COLO829 (cell line): ENCODE results near the gene TMED4.
A peak's percentile ranks its signal among the peaks of the same experiment; 100 is the strongest.
"Not testable (repeated sequence)": the region's sequence is repeated elsewhere in the genome, so short reads cannot be mapped to it uniquely, and the experiment has no call there.

Experiments
- DNase-seq: peaks from one replicate; pipeline ENCODE4 v3.0.0; 2012; ENCODE audit warnings: low spot score

Gene TMED4

DNA sequence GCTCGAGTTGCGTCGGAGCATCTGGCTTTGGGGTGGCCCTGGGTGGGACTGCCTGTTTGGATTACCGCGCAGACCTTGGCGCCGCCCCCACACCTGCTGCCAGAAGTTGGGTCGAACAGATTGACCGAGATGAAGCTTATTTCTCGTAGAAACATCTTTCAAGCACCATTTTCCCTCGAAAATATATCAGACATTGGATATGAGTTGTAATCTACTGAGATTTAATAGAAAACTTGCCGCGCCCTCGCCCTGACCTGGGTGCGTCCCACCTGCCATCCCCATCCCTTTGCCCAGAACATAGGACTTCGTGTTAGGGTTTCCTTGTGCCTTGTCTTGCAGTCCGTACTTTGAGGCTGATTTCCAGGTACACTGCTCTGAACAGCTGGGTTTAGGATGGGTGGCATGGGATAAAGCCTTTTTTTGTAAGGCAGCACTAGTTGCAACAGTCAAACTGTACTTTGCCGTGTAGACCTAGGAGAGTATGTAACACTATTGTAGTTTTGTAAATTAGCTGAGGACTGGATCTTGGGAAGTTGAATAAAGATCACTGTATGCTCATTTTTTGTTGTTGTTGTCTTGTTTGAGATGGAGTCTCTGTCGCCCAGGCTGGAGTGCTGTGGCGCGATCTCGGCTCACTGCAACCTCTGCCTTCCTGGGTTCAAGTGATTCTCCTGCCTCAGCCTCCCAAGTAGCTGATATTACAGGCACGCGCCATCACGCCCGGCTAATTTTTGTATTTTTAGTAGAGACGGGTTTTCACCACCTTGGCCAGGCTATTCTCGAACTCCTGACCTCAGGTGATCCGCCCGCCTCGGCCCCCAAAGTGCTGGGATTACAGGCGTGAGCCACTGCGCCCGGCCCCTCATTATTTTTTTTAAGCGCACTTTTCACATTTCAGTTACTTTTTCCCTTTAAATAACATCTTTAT lies 25.4 kb upstream of the TMED4 start:
- peak; percentile 11 for DNase-seq

DNA sequence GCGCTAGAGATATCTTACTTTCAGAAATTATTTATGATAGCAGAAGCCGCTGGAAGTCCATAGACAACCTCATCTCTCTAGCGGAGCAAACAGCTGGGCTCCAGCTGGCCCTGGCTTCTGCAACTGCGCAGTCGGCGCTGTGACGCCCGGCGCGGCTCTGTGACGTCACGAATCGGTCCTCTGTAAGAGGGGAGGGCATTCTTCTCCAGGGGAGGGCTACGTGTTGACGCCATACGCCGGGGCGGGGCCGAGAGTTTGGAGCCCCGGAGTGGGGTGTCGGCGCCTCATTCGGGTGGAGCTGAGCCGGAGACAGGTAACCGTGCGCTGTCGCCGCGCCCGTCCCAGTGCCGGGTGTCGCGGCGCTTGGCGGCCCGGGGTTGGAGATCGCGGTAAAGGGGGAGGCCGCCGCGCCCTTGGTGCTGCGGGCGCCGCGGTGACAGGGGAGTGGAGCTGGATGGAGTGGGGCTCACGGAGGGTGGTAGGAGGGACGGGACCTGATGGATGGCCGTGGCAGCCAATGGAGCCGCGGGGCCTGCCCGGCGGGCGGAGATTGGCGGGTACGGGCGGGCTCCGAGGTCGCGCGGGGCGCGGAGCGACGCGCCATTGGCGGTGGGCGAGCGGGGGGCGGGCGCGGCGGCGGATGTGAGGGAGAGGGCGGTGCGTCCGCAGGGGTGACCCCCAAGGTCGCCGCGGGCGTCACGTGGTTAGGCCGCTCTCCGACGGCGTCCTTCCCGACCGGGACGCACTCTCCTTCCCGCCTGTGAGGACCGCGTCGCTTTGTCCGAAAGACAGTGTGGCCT lies 24.5 kb upstream of the TMED4 start, which contains the start of gene OGDH:
TSS of gene OGDH (plus strand) at position 287 of the 800 bp plus-strand sequence. CDS start 17,717 bp downstream, outside the sequence.
- DNase-seq, result peak; percentile 100

DNA sequence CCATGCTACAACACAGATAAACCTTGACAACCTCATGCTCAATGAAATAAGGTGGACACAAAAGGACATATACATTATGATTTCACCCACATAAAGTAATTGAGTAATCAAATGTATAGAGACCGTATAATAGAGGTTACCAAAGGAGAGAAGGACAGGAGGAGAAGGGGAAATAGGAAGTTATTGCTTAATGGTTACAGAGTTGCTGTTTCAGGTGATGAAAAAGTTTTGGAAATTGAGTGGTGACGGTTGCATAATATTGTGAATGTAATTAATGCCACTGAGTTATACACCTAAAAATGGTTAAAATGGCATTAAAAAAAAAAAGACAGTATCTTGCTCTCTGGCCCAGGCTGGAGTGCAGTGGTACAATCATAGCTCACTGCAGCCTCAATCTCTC lies 22.9 kb upstream of the TMED4 start:
- DNase-seq, result no peak

- DNase-seq, result no peak
These were observed 21.2 kb upstream of the TMED4 start for GRCh38 chr7:44603193-44603592.

- no peak for DNase-seq
These were observed 20.5 kb upstream of the TMED4 start for GRCh38 chr7:44602576-44602910.

GRCh38 chr7:44599222-44599621 lies 17.2 kb upstream of the TMED4 start:
- DNase-seq, result no peak

DNA sequence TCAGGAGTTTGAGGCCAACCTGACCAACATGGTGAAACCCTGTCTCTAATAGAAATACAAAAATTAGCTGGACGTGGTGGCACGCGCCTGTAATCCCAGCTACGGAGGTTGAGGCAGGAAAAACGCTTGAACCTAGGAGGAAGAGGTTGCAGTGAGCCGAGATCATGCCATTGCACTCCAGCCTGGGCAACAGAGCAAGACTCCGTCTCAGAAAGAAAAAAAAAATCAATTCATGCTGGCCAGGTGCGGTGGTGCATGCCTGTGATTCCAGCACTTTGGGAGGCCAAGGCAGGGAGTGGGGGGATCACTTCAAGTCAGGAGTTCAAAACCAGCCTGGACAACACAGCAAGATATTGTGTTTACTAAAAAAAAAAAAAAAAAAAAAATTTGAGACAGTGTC lies 15.2 kb upstream of the TMED4 start:
- not testable (repeated sequence) for DNase-seq

DNA sequence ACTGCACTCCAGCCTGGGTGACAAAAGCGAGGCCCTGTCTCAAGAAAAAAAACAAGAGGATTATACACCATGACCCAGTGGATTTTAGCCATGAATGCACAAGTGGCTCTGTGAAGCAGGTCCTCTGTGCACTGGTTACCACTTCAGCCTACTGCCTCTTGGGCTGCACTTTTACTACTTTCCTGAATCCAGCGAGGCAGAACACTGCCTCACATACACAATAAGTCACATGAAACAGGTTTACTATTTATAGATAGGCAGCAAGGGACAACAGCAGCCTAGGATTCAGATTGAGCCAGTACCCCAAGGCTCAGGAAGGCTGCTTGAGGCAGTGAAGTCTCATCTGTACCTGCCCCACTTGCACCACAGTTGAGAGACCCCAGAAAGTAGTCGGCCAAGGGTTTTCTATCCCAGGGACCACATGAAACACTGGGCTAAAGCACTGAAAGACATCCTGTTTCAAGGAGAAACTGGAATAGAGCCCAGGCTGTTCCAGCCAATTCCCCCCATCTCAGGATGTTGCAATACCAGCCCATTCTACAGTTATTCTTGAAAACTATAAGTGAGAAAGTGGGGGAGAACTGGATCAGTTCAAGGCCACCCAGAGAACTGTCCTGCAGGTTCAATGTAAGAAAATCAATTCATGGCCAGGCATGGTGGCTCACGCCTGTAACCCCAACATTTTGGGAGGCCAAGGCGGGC lies 14.1 kb upstream of the TMED4 start:
- no peak for DNase-seq

DNA sequence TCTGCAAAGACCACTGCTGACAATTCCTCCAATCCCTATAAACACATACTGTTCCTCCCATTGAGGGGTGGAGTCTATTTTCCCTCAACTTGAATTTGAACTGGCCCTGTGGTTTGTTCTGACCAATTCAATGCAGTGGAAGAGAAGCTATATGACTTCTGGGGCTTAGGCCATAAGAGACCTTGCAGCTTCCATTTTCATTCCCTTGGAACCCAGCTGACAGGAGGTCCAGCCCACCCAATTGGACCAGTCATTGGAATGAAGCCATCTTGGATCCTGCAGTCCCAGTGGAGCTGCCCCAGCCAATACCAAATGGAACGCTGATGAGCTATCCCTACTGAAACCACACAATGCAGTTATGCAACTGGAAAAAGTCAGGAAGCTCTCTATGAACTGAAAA lies 8.9 kb upstream of the TMED4 start:
- no peak for DNase-seq

DNA sequence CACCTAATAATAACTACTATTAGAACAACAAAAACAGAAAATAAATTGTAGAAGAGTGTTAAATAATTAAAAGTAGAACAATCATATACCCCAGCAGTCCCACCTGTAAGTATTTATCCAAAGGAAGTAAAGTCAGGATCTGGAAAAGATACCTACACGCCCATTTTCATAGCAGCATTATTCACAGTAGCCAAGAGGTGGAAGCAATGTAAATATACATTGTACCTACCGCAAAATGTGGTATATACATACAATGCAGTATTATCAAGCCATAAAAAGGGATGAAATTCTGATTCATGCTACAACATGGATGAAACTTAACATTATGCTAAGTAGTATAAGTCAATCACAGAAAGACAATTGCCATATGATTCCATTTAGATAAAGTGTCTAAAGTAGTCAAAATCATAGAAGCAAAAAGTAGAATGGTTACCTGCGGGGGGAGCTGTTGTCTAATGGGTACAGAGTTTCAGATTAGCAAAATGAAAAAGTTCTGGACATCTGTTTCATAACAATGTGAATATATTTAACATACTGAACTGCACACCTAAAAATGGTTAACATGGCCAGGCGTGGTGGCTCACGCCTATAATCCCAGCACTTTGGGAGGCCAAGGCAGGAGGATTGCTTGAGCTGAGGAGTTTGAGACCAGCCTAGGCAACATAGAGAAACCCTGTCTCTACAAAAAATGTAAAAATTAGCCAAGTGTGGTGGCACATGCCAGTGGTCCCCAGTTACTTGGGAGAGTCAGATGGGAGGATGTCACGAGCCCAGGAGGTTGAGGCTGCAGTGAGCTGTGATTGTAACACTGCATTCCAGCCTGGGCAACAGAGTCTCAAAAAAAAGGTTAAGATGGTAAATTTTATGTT lies 6.0 kb upstream of the TMED4 start:
- DNase-seq, result no peak

GRCh38 chr7:44583146-44583865 lies 1.3 kb upstream of the TMED4 start:
- DNase-seq, result no peak

DNA sequence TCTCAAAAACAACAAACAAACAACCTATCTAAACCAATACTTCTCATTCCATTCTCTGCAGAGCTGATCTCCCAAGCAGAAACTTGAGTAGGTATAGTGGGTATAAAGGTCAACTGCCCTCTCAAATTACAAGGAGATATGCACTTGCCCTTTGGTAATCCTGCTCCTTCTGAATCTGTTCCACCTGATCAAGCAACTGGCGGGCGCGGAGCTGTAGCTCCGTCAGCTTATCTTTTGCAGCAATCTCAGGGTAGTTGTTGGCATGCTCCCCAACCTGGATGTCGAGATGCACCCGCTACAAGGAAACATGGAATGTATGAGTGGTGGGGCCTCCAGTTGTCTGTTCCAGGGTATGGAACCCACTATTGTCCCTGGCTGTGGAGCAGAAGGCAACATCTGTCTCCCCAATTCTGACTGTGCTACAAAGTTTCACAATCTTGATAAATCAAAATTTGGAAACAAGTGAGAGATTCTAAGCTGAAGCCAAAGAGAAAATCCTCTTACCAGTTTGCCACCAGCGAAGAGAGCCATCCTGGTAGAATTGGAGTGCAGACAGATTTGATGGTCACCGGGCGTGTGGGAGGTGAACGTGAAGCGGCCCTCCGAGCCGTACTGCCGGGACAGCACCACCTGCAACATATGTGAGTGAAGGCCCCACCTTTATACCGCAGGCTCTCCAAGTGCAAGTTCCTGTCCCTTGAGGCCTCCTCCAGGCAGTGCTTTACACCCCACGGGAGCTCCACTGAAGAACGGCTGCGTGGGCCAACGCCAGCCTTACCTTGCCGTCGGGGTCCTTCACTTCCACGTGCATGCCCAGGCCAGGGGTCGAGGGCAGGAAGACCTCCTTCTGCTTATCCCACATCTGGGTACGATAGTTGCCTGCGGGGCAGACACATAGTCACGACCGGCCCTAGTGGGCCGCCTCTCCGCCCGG lies 819 bp downstream of the TMED4 start:
- no peak for DNase-seq

DNA sequence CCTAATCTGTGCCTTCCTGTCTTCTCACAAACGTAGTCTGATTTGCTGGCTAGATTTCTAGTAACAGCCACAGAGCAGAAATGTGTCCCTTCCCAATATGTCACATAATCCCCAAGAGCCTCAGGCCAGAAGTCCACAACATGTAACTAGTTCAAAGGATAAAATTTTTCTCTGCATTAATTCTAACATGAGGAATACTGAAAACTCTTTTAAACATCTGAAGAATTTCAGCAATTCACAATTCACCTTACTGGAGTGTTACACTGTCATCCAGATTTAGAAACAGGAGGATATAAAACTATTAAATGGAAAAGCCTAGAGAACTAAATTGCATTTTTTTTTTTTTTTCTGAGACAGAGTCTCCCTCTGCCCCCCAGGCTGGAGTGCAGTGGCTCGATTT lies 5.8 kb downstream of the TMED4 start:
- DNase-seq, result no peak

- no peak for DNase-seq
These were observed 7.0 kb downstream of the TMED4 start for GRCh38 chr7:44575054-44575453.

DNA sequence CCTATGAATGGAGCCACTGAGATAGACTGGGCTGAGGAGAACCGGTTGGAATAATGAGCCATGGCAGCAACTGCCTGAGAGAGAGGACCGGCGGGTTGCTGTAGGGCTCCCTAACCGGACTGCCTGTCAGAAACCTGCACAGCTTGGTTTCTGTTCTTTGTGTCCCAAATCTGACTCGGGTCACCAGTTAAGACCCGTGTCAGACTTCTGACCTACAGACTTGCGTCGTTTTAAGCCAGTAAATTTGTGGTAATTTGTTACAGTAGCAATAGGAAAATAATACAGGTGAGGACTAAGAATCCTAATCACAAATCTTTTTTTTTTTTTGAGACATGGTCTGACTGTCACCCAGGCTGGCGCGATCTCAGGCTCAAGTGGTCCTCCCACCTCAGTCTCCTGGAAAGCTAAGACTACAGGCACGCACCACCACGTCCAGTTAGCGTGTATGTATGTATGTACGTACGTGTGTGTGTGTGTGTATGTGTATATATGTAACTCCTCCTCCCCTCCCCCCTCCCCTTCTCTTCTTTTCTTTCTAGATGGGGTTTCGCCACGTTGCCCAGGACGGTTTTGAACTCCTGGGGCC lies 7.7 kb downstream of the TMED4 start:
- no peak for DNase-seq

- peak; percentile 96 for DNase-seq
These were observed 8.4 kb downstream of the TMED4 start, which contains the start of gene DDX56 for GRCh38 chr7:44573464-44574286. DDX56 (minus strand) TSS chr7:44573908; CDS start chr7:44573895, 13 bp downstream.

DNA sequence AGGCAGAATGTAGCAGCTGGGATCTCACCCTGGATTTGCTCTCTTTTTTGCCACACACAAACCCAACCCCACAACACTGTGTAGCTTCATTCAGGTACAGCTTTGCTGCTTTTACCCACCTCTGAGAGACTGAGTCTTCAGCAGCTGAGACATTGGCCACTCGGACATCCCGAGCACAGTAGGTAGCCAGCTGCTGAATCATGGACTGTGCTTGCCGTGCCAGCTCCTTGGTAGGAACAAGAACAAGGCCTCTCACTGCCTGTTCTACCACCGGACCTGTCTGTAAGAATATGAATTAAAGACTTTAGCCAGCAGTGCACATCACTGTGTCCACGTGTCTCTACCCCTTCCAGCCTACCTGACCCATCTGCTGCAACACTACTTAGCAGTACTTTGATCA lies 9.3 kb downstream of the TMED4 start:
- DNase-seq, result no peak

DNA sequence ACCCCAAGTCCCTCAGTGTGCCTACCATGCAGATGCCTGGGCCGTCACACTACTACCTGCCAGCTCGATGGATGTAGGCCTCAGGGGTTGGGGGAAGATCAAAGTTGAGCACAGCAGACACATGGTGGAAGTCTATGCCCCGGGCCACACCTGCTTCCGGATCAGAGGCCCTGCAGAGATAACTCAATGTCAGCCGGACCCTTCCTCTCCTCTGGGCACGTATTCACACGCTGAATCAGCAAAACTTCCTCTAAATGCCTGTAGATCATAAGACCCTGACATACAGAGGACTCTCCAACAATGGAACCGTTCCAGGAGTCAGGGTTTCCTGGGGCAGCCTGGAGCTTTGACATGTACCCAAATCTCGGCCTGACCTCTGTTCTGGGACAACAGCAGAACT lies 12.1 kb downstream of the TMED4 start:
- no peak for DNase-seq
